K562 (cell line): Measurements from ENCODE around the gene ATOH8. TPM values are rescaled to one million over a fixed set of nuclear protein-coding genes. Genes with fewer than 3 reads are reported as not detected.

Experiments
- AFF4 ChIP-seq: sonication (generic); formaldehyde crosslinking; IDR thresholded peaks from 2 replicates; pipeline ENCODE4 v1.8.0; 2023; ENCODE audit warnings: mild to moderate bottlenecking, missing genetic modification reagents
- NBN ChIP-seq: fragments of 450-650 bp; IDR thresholded peaks from 2 replicates; pipeline ENCODE4 v1.6.1; 2016; ENCODE audit warnings: low read depth, mild to moderate bottlenecking
- SNIP1 ChIP-seq: fragments of 450-650 bp; IDR thresholded peaks from 2 replicates; pipeline ENCODE4 v1.7.1; 2017; ENCODE audit warnings: low read depth, mild to moderate bottlenecking
- TEAD1 ChIP-seq, 2 experiments: fragments of 450-650 bp in 1 of 2; sonication (generic) in 1 of 2; formaldehyde crosslinking; IDR thresholded peaks; 2 replicates each; pipeline versions ENCODE4 v1.4.0 to v1.8.0; 2020 to 2022; ENCODE audit warnings: mild to moderate bottlenecking in 2 of 2, missing genetic modification reagents in 1 of 2
- XRCC4 ChIP-seq: IDR thresholded peaks from one replicate; pipeline ENCODE4 v1.6.1; 2011; ENCODE audit not compliant: insufficient read depth, insufficient read length; ENCODE audit errors: extremely low read depth
- ZNF24 ChIP-seq: fragments of 450-650 bp; IDR thresholded peaks from 2 replicates; pipeline ENCODE4 v1.6.1; 2016
- polyA plus RNA-seq, 8 experiments: library from polyadenylated mRNA; depleted of rRNA in 4 of 8; stranded (reverse) in 5 of 8; unstranded in 3 of 8; fragments of >200 nt; fragmentation: Nextera tagmentation in 2 of 8; fragmentation: Illumina TruSeq in 1 of 8; extraction: Ambion mirVana in 2 of 8; extraction: Trizol in 1 of 8; gene quantifications; 2 replicates each; pipeline versions ENCODE4 v1.2.1 to v1.2.3, GENCODE V29; 2011 to 2014; ENCODE audit warnings: inconsistent platforms in 1 of 8, missing spikeins in 1 of 8
- total RNA-seq, 7 experiments: library from RNA; depleted of rRNA in 6 of 7; stranded (reverse); fragments of >200 nt in 6 of 7; fragmentation: Illumina TruSeq in 2 of 7; extraction: Trizol in 2 of 7; gene quantifications; 2 replicates each; pipeline versions ENCODE4 v1.2.1 to v1.2.3, GENCODE V29; 2011 to 2021; ENCODE audit warnings: low replicate concordance in 1 of 7
- TF ChIP-seq, protein P1 (sequence below), 2 experiments: fragments of 450-650 bp; formaldehyde crosslinking in 1 of 2; IDR thresholded peaks; 2 replicates each; pipeline versions ENCODE4 v1.4.0 to v1.6.1; 2014 to 2020; ENCODE audit warnings: mild to moderate bottlenecking in 2 of 2, borderline replicate concordance in 1 of 2, low read depth in 1 of 2
- TF ChIP-seq, protein P2 (sequence below): fragments of 450-650 bp; formaldehyde crosslinking; IDR thresholded peaks from 2 replicates; pipeline ENCODE4 v1.4.0; 2020; ENCODE audit warnings: mild to moderate bottlenecking, moderate library complexity
- TF ChIP-seq, protein P3 (sequence below): fragments of 250-450 bp; sonication (Bioruptor Pico); IDR thresholded peaks from 2 replicates; pipeline ENCODE4 v1.8.0; 2022; ENCODE audit warnings: inconsistent platforms
- TF ChIP-seq, protein P4 (sequence below): sonication (generic); formaldehyde crosslinking; IDR thresholded peaks from 2 replicates; pipeline ENCODE4 v1.8.0; 2022; ENCODE audit warnings: mild to moderate bottlenecking, missing genetic modification reagents, borderline replicate concordance

ATOH8 gene
- total and polyA plus RNA-seq, 9 of the 15 experiments (the other 6 are each of a cell fraction or from before 2014, with no cell fraction given), result not detected

- TF ChIP-seq, protein P1, sequence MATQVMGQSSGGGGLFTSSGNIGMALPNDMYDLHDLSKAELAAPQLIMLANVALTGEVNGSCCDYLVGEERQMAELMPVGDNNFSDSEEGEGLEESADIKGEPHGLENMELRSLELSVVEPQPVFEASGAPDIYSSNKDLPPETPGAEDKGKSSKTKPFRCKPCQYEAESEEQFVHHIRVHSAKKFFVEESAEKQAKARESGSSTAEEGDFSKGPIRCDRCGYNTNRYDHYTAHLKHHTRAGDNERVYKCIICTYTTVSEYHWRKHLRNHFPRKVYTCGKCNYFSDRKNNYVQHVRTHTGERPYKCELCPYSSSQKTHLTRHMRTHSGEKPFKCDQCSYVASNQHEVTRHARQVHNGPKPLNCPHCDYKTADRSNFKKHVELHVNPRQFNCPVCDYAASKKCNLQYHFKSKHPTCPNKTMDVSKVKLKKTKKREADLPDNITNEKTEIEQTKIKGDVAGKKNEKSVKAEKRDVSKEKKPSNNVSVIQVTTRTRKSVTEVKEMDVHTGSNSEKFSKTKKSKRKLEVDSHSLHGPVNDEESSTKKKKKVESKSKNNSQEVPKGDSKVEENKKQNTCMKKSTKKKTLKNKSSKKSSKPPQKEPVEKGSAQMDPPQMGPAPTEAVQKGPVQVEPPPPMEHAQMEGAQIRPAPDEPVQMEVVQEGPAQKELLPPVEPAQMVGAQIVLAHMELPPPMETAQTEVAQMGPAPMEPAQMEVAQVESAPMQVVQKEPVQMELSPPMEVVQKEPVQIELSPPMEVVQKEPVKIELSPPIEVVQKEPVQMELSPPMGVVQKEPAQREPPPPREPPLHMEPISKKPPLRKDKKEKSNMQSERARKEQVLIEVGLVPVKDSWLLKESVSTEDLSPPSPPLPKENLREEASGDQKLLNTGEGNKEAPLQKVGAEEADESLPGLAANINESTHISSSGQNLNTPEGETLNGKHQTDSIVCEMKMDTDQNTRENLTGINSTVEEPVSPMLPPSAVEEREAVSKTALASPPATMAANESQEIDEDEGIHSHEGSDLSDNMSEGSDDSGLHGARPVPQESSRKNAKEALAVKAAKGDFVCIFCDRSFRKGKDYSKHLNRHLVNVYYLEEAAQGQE (IDR thresholded peaks at IDR 0.05; ENCODE audit: borderline replicate concordance), result no peak
- TF ChIP-seq, protein P1 (CRISPR knock-in tag; IDR thresholded peaks at IDR 0.05; ENCODE audit: low read depth), result no peak
- TF ChIP-seq, protein P2, sequence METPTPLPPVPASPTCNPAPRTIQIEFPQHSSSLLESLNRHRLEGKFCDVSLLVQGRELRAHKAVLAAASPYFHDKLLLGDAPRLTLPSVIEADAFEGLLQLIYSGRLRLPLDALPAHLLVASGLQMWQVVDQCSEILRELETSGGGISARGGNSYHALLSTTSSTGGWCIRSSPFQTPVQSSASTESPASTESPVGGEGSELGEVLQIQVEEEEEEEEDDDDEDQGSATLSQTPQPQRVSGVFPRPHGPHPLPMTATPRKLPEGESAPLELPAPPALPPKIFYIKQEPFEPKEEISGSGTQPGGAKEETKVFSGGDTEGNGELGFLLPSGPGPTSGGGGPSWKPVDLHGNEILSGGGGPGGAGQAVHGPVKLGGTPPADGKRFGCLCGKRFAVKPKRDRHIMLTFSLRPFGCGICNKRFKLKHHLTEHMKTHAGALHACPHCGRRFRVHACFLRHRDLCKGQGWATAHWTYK (CRISPR knock-in tag), result no peak
- TF ChIP-seq ZNF24 (no peak), SNIP1 (no peak), TEAD1 (CRISPR knock-in tag; IDR thresholded peaks at IDR 0.05) (no peak), XRCC4 (no peak), NBN (no peak), AFF4 (CRISPR knock-in tag) (no peak)
- TF ChIP-seq, protein P3, sequence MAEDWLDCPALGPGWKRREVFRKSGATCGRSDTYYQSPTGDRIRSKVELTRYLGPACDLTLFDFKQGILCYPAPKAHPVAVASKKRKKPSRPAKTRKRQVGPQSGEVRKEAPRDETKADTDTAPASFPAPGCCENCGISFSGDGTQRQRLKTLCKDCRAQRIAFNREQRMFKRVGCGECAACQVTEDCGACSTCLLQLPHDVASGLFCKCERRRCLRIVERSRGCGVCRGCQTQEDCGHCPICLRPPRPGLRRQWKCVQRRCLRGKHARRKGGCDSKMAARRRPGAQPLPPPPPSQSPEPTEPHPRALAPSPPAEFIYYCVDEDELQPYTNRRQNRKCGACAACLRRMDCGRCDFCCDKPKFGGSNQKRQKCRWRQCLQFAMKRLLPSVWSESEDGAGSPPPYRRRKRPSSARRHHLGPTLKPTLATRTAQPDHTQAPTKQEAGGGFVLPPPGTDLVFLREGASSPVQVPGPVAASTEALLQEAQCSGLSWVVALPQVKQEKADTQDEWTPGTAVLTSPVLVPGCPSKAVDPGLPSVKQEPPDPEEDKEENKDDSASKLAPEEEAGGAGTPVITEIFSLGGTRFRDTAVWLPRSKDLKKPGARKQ, result no peak
- TF ChIP-seq, protein P4, sequence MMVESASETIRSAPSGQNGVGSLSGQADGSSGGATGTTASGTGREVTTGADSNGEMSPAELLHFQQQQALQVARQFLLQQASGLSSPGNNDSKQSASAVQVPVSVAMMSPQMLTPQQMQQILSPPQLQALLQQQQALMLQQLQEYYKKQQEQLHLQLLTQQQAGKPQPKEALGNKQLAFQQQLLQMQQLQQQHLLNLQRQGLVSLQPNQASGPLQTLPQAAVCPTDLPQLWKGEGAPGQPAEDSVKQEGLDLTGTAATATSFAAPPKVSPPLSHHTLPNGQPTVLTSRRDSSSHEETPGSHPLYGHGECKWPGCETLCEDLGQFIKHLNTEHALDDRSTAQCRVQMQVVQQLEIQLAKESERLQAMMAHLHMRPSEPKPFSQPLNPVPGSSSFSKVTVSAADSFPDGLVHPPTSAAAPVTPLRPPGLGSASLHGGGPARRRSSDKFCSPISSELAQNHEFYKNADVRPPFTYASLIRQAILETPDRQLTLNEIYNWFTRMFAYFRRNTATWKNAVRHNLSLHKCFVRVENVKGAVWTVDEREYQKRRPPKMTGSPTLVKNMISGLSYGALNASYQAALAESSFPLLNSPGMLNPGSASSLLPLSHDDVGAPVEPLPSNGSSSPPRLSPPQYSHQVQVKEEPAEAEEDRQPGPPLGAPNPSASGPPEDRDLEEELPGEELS (CRISPR knock-in tag), result no peak
These were observed 5.4 kb downstream of the ATOH8 start (continued) for GRCh38 chr2:85759257-85759613.
